H1 (cell line): ENCODE measurements around the gene CEBPG. TPM values are rescaled to one million over a fixed set of nuclear protein-coding genes. Genes with fewer than 3 reads are reported as not detected.
A peak's percentile ranks its signal among the peaks of the same experiment; 100 is the strongest.

ENCODE experiments used
- CTCF ChIA-PET: fragments of 300-600 bp; sonication (Branson Sonifier 250); formaldehyde crosslinking; loops from one replicate; lab custom pipeline; 2021; ENCODE audit not compliant: partially characterized antibody; lab: Charles Lee
- POLR2A ChIA-PET: fragments of 300-600 bp; sonication (Branson Sonifier 250); formaldehyde crosslinking; loops from one replicate; lab custom pipeline; 2021; ENCODE audit warnings: inconsistent platforms; ENCODE audit not compliant: partially characterized antibody; lab: Charles Lee
- DNase-seq, 2 experiments: peaks; one replicate each; pipeline versions ENCODE4 v3.0.0 to v3.0.0-alpha.2; 2010 to 2022; ENCODE audit warnings: low spot score in 2 of 2, low read depth in 1 of 2, mixed read lengths in 1 of 2
- FAIRE-seq: peaks from 2 replicates; lab custom pipeline; 2011; peaks lifted over from hg19 to GRCh38; lab: Jason Lieb, UNC
- H2AFZ ChIP-seq: 2 replicates; pipeline ENCODE4 v1.8.1; 2012; ENCODE audit warnings: low read length, inconsistent platforms
- H2AK5ac ChIP-seq: 2 replicates; pipeline ENCODE4 v1.6.1; 2013; ENCODE audit warnings: low read depth, low read length
- H2BK120ac ChIP-seq: replicated peaks from 2 replicates; pipeline ENCODE3; 2013; ENCODE audit warnings: low read depth, low read length, inconsistent platforms
- H2BK12ac ChIP-seq: 2 replicates; pipeline ENCODE4 v1.6.1; 2013; ENCODE audit warnings: low read depth, low read length
- H2BK15ac ChIP-seq: 2 replicates; pipeline ENCODE4 v1.6.1; 2013; ENCODE audit warnings: low read length
- H2BK20ac ChIP-seq: 2 replicates; pipeline ENCODE4 v1.6.1; 2013; ENCODE audit warnings: low read length
- H2BK5ac ChIP-seq: 2 replicates; pipeline ENCODE4 v1.6.1; 2013; ENCODE audit warnings: low read depth, low read length
- H3K14ac ChIP-seq: 2 replicates; pipeline ENCODE4 v1.6.1; 2013; ENCODE audit warnings: inconsistent platforms; ENCODE audit not compliant: insufficient read length
- H3K18ac ChIP-seq: 2 replicates; pipeline ENCODE4 v1.6.1; 2013; ENCODE audit warnings: low read length; ENCODE audit errors: extremely low read depth
- H3K23ac ChIP-seq: 2 replicates; pipeline ENCODE4 v1.6.1; 2013; ENCODE audit warnings: inconsistent platforms; ENCODE audit not compliant: insufficient read length
- H3K23me2 ChIP-seq: 2 replicates; pipeline ENCODE4 v1.6.1; 2013; ENCODE audit warnings: low read depth, low read length
- H3K27ac ChIP-seq: 2 replicates; pipeline ENCODE4 v1.6.1; 2011; ENCODE audit warnings: low read depth, low read length, inconsistent platforms
- H3K27me3 ChIP-seq, 4 experiments: replicated peaks in 1 of 4; 1 replicate in 1 of 4; 2 replicates in 3 of 4; pipeline versions ENCODE4 v1.6.1 to v1.8.1; 2011 to 2013; ENCODE audit warnings: low read length in 3 of 4, mild to moderate bottlenecking in 3 of 4, inconsistent platforms in 2 of 4, mixed read lengths in 2 of 4, moderate library complexity in 1 of 4; ENCODE audit not compliant: control insufficient read depth in 3 of 4, insufficient read depth in 3 of 4; ENCODE audit errors: extremely low read depth in 1 of 4
- H3K36me3 ChIP-seq, 4 experiments: 2 replicates each; pipeline versions ENCODE4 v1.6.1 to v1.8.1; 2011 to 2013; ENCODE audit warnings: mild to moderate bottlenecking in 4 of 4, low read length in 3 of 4, moderate library complexity in 2 of 4, control low read depth in 1 of 4, inconsistent platforms in 1 of 4; ENCODE audit not compliant: insufficient read depth in 4 of 4, control insufficient read depth in 2 of 4
- H3K4ac ChIP-seq: replicated peaks from 2 replicates; pipeline ENCODE3; 2013; ENCODE audit warnings: low read length, low read depth, mixed read lengths, inconsistent platforms; ENCODE audit not compliant: insufficient read length
- H3K4me1 ChIP-seq, 4 experiments: replicated peaks in 1 of 4; 1 replicate in 1 of 4; 2 replicates in 3 of 4; pipeline versions ENCODE4 v1.6.1 to v1.8.1; 2011 to 2013; ENCODE audit warnings: low read length in 3 of 4, inconsistent platforms in 2 of 4, mixed read lengths in 1 of 4; ENCODE audit not compliant: insufficient read depth in 4 of 4, control insufficient read depth in 3 of 4
- H3K4me2 ChIP-seq, 2 experiments: 2 replicates each; pipeline versions ENCODE4 v1.6.1 to v1.8.1; 2011 to 2013; ENCODE audit warnings: low read depth in 2 of 2, low read length in 2 of 2, control low read depth in 1 of 2, inconsistent platforms in 1 of 2, mild to moderate bottlenecking in 1 of 2; ENCODE audit not compliant: insufficient read depth in 1 of 2
- H3K4me3 ChIP-seq, 4 experiments: fragments of 200-600, 300-600 bp in 1 of 4; sonication (generic), shearing (Covaris generic), sonication (Bioruptor Twin) in 1 of 4; 2 replicates each; pipeline versions ENCODE4 v1.5.1 to v1.8.1; 2011 to 2016; ENCODE audit warnings: low read length in 4 of 4, low read depth in 3 of 4, control low read depth in 2 of 4, inconsistent platforms in 2 of 4, mild to moderate bottlenecking in 2 of 4, mixed read lengths in 1 of 4, moderate library complexity in 1 of 4; ENCODE audit not compliant: insufficient read depth in 2 of 4; ENCODE audit errors: extremely low read depth in 1 of 4
- H3K56ac ChIP-seq: replicated peaks from 2 replicates; pipeline ENCODE3; 2013; ENCODE audit warnings: low read depth, mild to moderate bottlenecking, mixed read lengths, low read length, inconsistent platforms; ENCODE audit not compliant: insufficient read length
- H3K79me1 ChIP-seq: 2 replicates; pipeline ENCODE4 v1.6.1; 2013; ENCODE audit warnings: low read depth, low read length, control low read depth
- H3K79me2 ChIP-seq, 2 experiments: 2 replicates each; pipeline versions ENCODE4 v1.6.1 to v1.8.1; 2012 to 2013; ENCODE audit warnings: low read length in 2 of 2, mild to moderate bottlenecking in 2 of 2, inconsistent platforms in 1 of 2; ENCODE audit not compliant: insufficient read depth in 2 of 2, control insufficient read depth in 1 of 2
- H3K9ac ChIP-seq, 4 experiments: replicated peaks in 1 of 4; 1 replicate in 1 of 4; 2 replicates in 3 of 4; pipeline versions ENCODE4 v1.6.1 to v1.8.1; 2011 to 2013; ENCODE audit warnings: low read depth in 3 of 4, low read length in 3 of 4, control low read depth in 2 of 4, mild to moderate bottlenecking in 2 of 4, moderate library complexity in 2 of 4, inconsistent platforms in 1 of 4; ENCODE audit errors: extremely low read depth in 1 of 4
- H3K9me3 ChIP-seq, 2 experiments: 2 replicates each; pipeline versions ENCODE4 v1.6.1 to v1.8.1; 2012 to 2013; ENCODE audit warnings: mild to moderate bottlenecking in 2 of 2, moderate library complexity in 2 of 2, control low read depth in 1 of 2, inconsistent platforms in 1 of 2, low read depth in 1 of 2, low read length in 1 of 2, mixed read lengths in 1 of 2; ENCODE audit not compliant: insufficient read depth in 2 of 2
- H4K20me1 ChIP-seq, 2 experiments: replicated peaks in 1 of 2; 2 replicates each; pipeline versions ENCODE3 to v1.8.1; 2011 to 2013; ENCODE audit warnings: inconsistent platforms in 2 of 2, low read length in 2 of 2, mild to moderate bottlenecking in 1 of 2; ENCODE audit not compliant: insufficient read depth in 2 of 2, control insufficient read depth in 1 of 2
- H4K5ac ChIP-seq: 2 replicates; pipeline ENCODE4 v1.6.1; 2013; ENCODE audit warnings: low read length, low read depth, mixed read lengths, inconsistent platforms; ENCODE audit not compliant: insufficient read length
- H4K8ac ChIP-seq: 2 replicates; pipeline ENCODE4 v1.8.0; 2013; ENCODE audit warnings: mild to moderate bottlenecking, moderate library complexity, low read length, inconsistent platforms; ENCODE audit not compliant: insufficient read depth; ENCODE audit errors: extremely low read depth
- H4K91ac ChIP-seq: replicated peaks from 2 replicates; pipeline ENCODE3; 2013; ENCODE audit warnings: low read length, mixed read lengths, inconsistent platforms; ENCODE audit not compliant: insufficient read length
- GABPA ChIP-seq: IDR thresholded peaks from 2 replicates; pipeline ENCODE4 v1.6.1; 2011; ENCODE audit warnings: mild to moderate bottlenecking, low read length, moderate library complexity, borderline replicate concordance; ENCODE audit not compliant: insufficient read depth
- GTF2F1 ChIP-seq: IDR thresholded peaks from 2 replicates; pipeline ENCODE4 v1.6.1; 2012; ENCODE audit warnings: low read depth, low read length, improper control_type of control experiment, borderline replicate concordance
- MAX ChIP-seq: IDR thresholded peaks from 2 replicates; pipeline ENCODE4 v1.6.1; 2012; ENCODE audit warnings: inconsistent platforms
- RAD21 ChIP-seq, 2 experiments: IDR thresholded peaks in 1 of 2; conservative IDR thresholded peaks in 1 of 2; 2 replicates each; pipeline ENCODE4 v1.6.1; 2011; ENCODE audit warnings: low read depth in 2 of 2, low read length in 2 of 2, improper control_type of control experiment in 1 of 2, inconsistent platforms in 1 of 2, mild to moderate bottlenecking in 1 of 2, moderate library complexity in 1 of 2
- SP1 ChIP-seq: IDR thresholded peaks from 2 replicates; pipeline ENCODE4 v1.6.1; 2011; ENCODE audit warnings: low read depth, low read length
- TCF12 ChIP-seq: IDR thresholded peaks from 2 replicates; pipeline ENCODE4 v1.6.1; 2011; ENCODE audit warnings: low read depth, mild to moderate bottlenecking, low read length
- WGBS, 2 experiments: shearing (Covaris generic) in 1 of 2; methylation state at CpG; one replicate each; pipeline versions ENCODE4 v1.1.6 to v1.1.7; 2013 to 2015; ENCODE audit warnings: low lambda C conversion rate in 2 of 2, mixed read lengths in 2 of 2, inconsistent platforms in 1 of 2, low coverage in 1 of 2, missing lambda C conversion rate in 1 of 2; ENCODE audit not compliant: insufficient replicate concordance in 2 of 2, insufficient coverage in 1 of 2, insufficient read length in 1 of 2; ENCODE audit errors: extremely low coverage in 1 of 2, missing lambda C conversion rate in 1 of 2; 5-methylcytosine and 5-hydroxymethylcytosine counted together
- polyA plus RNA-seq, 7 experiments: library from polyadenylated mRNA; depleted of rRNA in 3 of 7; stranded (reverse) in 5 of 7; unstranded in 2 of 7; fragments of >200 nt in 5 of 7; fragments of 200-250 nt in 2 of 7; gene quantifications; 1 replicate in 5 of 7; 2 replicates in 1 of 7; 4 replicates in 1 of 7; pipeline versions ENCODE4 v1.2.1 to v1.2.3, GENCODE V29; 2011 to 2013; ENCODE audit warnings: missing spikeins in 2 of 7, mixed read lengths in 2 of 7
- total RNA-seq: library from RNA; stranded (reverse); fragmentation: NEBNext Ultra II Directional; extraction: Animal tissue kit (Norgen Biotek cat#: 25700); gene quantifications from 2 replicates; pipeline ENCODE4 v1.2.1, GENCODE V29; 2021

The CEBPG gene
- total and polyA plus RNA-seq, 2 of the 8 experiments (the other 6 are each of a cell fraction or from before 2014, with no cell fraction given): 12.3 to 35.4 TPM

- peaks cover 0 to 14% (median 8%) of the 10 kb centered on the region in 4 experiments; a peak in 4 of 7 replicates for H3K4me1 ChIP-seq
- FAIRE-seq (no peak), DNase-seq (no peak)
- peak overlapping the region; percentile 57; the same call in 1 of the 2 replicates for H4K8ac ChIP-seq
- no peak overlapping the region for H2BK120ac ChIP-seq
- no peaks in the 10 kb centered on the region for H3K27me3 ChIP-seq
- POLR2A ChIA-PET: interaction anchor here (1.0 to 2.6 kb wide), 10 partner anchors 8 to 99 kb away, joined by 3 to 13 read pairs (median 4); partner anchors contain the start of genes CEBPA and CEBPG
- H3K4me3 ChIP-seq: no peak overlapping the region
- no peak overlapping the region for H2BK20ac ChIP-seq
- H2BK5ac ChIP-seq: 0 out of 2 replicates have a peak overlapping the region, but pooled peaks have one; percentile 24
- no peak overlapping the region for H3K4ac ChIP-seq
- no peak overlapping the region for H3K56ac ChIP-seq
- no peak overlapping the region for H4K91ac ChIP-seq
- H3K27ac ChIP-seq: no peak overlapping the region
- H3K36me3 ChIP-seq: no peaks in the 10 kb centered on the region
- H3K79me2 ChIP-seq: no peaks in the 10 kb centered on the region
- H2AK5ac ChIP-seq: no peak overlapping the region
- no peak overlapping the region for H3K14ac ChIP-seq
- H3K23ac ChIP-seq: no peak overlapping the region
- no peaks in the 10 kb centered on the region for H3K79me1 ChIP-seq
- H2BK12ac ChIP-seq: no peak overlapping the region
- H2AFZ ChIP-seq: no peak overlapping the region
- H3K4me2 ChIP-seq: no peak overlapping the region; a peak in 1 of 4 replicates
- no peaks in the 10 kb centered on the region for H3K9me3 ChIP-seq
- CTCF ChIA-PET: interaction anchor here (0.7 to 24.5 kb wide), 25 partner anchors 8 to 381 kb away, joined by 3 to 426 read pairs (median 5); partner anchors contain the start of genes CEBPA and SLC7A10
- H3K9ac ChIP-seq: no peak overlapping the region
- H3K18ac ChIP-seq: peak overlapping the region; percentile 32; the same call in 1 of the 2 replicates
- H4K5ac ChIP-seq: no peak overlapping the region
- no peaks in the 10 kb centered on the region for H3K23me2 ChIP-seq
- WGBS, 2 experiments: 82% methylated on average over 23 of the region's 30 CpGs; no CpG with 5 or more reads in 1 of the 2 experiments
- H4K20me1 ChIP-seq: peaks cover 5 to 10% of the 10 kb centered on the region in 2 experiments
- no peak overlapping the region for H2BK15ac ChIP-seq
- no peak for TF ChIP-seq GABPA
- no peak for TF ChIP-seq GTF2F1
- TF ChIP-seq MAX: no peak
- peak in 1 of 2 experiments; percentile 6; a peak in 1 of 4 replicates for TF ChIP-seq RAD21 (IDR thresholded peaks at IDR 0.05 in 1 of 2, conservative IDR thresholded peaks at IDR 0.05 in 1 of 2; ENCODE audit: low read depth in 2 of 2, low read length in 2 of 2)
- no peak for TF ChIP-seq TCF12
- 0 out of 2 replicates have a peak, but pooled peaks have one; percentile 29 for TF ChIP-seq SP1
Observed at GRCh38 chr19:33396701-33397535, 23.4 kb downstream of the CEBPG start.
